ENCODE results near the gene NOS3.

Gene NOS3

DNA sequence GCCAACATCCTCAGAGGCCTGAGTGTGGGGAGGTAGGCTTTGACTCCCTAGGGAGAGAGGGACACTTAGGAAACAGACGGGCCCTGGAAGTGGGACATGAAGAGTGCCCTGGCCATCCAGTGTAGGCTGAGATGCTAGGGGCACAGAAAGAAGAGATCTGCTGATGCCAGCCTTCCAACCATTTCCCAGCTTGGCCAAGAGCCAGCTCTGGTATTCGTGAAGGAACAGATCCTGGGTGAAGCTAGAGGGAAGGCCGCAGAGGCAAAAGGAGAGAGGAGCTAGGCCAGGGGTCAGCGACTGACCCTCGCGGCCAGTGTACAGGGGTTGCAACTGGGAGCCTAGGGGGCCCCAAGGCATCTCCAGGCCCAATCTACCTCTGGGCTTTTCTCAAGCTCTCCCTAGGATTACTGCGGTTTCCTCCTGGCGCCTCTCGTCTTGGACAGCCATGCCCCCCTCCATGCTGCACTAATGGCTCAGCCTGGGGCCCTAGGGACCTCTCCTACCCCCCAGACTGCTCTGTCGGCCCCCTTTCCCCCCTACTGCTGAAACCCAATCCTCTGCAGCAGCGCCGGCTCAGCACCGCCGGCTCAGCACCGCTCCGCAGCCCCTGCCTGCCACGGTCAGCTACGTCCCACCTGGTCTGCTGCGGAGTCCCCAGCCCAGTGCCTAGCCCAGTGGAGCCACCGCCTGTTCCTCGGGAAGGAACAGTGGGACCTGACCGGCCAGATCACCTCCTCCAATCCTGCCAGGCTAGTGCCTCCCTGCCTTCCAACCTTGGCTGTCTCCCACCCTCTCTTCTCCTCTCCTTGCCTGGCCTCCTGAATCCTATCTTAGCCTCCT, 57.4 kb downstream of the NOS3 start, which contains the start of gene ASIC3:
Gene ASIC3, plus strand, starts transcription at position 556 of the 840 bp plus-strand sequence. CDS start 355 bp downstream, outside the sequence.
- H3K4me3 ChIP-seq (ENCODE audit: low read depth, low read length): no peak within 1 kb of the TSS
- TF ChIP-seq, protein P1, sequence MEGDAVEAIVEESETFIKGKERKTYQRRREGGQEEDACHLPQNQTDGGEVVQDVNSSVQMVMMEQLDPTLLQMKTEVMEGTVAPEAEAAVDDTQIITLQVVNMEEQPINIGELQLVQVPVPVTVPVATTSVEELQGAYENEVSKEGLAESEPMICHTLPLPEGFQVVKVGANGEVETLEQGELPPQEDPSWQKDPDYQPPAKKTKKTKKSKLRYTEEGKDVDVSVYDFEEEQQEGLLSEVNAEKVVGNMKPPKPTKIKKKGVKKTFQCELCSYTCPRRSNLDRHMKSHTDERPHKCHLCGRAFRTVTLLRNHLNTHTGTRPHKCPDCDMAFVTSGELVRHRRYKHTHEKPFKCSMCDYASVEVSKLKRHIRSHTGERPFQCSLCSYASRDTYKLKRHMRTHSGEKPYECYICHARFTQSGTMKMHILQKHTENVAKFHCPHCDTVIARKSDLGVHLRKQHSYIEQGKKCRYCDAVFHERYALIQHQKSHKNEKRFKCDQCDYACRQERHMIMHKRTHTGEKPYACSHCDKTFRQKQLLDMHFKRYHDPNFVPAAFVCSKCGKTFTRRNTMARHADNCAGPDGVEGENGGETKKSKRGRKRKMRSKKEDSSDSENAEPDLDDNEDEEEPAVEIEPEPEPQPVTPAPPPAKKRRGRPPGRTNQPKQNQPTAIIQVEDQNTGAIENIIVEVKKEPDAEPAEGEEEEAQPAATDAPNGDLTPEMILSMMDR (IDR thresholded peaks at IDR 0.05; ENCODE audit: low read depth, low read length): no peak

DNA sequence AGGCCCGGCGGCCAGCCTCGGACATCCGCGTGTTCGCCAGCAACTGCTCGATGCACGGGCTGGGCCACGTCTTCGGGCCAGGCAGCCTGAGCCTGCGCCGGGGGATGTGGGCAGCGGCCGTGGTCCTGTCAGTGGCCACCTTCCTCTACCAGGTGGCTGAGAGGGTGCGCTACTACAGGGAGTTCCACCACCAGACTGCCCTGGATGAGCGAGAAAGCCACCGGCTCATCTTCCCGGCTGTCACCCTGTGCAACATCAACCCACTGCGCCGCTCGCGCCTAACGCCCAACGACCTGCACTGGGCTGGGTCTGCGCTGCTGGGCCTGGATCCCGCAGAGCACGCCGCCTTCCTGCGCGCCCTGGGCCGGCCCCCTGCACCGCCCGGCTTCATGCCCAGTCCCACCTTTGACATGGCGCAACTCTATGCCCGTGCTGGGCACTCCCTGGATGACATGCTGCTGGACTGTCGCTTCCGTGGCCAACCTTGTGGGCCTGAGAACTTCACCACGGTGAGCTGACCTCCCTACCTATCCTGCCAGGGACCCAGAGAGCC, 58.2 kb downstream of the NOS3 start:
- no peak overlapping the region for H3K4me3 ChIP-seq (ENCODE audit: low read depth, low read length)
- TF ChIP-seq, protein P1 (IDR thresholded peaks at IDR 0.05; ENCODE audit: low read depth, low read length): no peak

DNA sequence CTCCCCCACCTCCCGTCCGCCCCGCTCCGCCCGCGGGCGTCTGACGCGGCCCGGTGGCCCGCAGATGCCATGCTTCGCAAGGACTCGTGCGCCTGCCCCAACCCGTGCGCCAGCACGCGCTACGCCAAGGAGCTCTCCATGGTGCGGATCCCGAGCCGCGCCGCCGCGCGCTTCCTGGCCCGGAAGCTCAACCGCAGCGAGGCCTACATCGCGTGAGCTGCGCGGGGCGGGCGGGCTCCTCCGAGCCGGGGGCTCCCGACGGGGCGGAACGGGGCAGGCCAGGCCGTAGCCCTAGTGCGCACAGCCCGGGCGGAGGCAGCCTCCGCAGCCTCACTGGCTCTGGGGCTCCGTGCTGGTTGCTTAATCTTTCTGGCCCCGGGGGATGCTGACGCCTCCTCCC, 60.3 kb downstream of the NOS3 start:
- TF ChIP-seq, protein P1 (IDR thresholded peaks at IDR 0.05; ENCODE audit: low read depth, low read length): no peak
- H3K4me3 ChIP-seq (ENCODE audit: low read depth, low read length): no peak overlapping the region

DNA sequence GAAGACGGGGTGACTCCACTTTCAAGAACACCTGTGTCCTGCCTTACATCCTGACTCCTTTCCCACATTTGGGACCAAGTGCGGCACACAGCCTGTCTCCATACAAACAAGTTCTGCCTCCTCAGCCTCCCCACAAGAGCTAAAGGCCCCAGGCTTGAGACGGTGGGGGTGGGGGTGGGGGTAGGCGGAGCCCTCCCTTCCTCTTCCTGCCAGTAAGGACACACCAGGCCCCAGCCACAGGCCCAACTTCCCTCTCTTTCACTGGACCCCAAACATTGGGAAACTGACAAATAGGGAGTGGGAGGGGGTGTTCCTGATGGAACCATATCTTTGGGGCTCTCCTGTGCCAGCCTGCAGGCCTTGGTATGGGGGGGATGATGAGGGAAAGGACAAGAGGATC, 62.3 kb downstream of the NOS3 start:
- H3K4me3 ChIP-seq (ENCODE audit: low read depth, low read length): no peak overlapping the region
- TF ChIP-seq, protein P1 (IDR thresholded peaks at IDR 0.05; ENCODE audit: low read depth, low read length): no peak

DNA sequence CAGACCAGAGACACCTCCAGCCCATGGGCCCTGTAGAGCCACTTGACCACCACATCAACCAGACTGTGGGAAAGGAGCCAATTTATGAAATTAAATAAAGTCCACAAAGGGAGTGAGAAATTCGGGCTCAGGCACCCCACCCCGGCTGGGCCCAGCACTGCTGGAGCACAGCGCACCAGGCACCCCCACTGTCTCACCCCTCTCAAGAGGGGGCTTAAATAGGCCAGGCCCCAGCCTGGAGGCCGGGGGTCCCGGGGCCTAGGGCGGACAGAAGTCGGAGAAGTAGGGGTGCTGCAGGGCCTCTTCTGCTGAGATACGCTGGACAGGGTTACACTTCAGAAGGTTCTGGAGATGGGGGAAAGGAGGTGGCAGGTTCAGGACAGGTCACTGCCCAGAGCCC, 62.9 kb downstream of the NOS3 start:
- TF ChIP-seq, protein P1 (IDR thresholded peaks at IDR 0.05; ENCODE audit: low read depth, low read length): no peak
- no peak overlapping the region for H3K4me3 ChIP-seq (ENCODE audit: low read depth, low read length)

DNA sequence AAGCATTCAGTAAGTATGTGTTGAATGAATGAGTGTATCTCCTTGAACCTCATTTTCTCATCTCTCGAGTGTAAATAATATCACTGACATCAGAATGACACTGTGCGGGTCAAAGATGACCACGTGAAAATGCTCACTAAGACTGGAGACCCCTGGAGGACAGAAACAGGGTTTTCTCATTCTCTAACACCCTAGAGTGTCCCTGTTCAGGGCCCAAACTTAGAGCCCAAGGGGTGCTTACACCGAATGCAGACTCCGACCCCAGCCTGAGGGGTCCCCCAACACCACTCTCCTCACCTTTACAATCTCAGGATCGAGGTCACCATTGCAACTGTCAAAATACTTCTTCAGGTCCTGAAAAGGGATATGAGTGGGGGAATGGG, 65.5 kb downstream of the NOS3 start:
- TF ChIP-seq, protein P1 (IDR thresholded peaks at IDR 0.05; ENCODE audit: low read depth, low read length): no peak
- H3K4me3 ChIP-seq (ENCODE audit: low read depth, low read length): no peak overlapping the region
